GM11168 (cell line): Measurements from ENCODE around the gene AATK.

Experiments used
- in situ Hi-C: fragments of 300-500 bp; cut with MboI; formaldehyde crosslinking; loops from one replicate; pipeline ENCODE4 v1.12.0; 2022; ENCODE audit warnings: low sequenced_read_pairs; ENCODE audit not compliant: unreplicated experiment

AATK gene

DNA sequence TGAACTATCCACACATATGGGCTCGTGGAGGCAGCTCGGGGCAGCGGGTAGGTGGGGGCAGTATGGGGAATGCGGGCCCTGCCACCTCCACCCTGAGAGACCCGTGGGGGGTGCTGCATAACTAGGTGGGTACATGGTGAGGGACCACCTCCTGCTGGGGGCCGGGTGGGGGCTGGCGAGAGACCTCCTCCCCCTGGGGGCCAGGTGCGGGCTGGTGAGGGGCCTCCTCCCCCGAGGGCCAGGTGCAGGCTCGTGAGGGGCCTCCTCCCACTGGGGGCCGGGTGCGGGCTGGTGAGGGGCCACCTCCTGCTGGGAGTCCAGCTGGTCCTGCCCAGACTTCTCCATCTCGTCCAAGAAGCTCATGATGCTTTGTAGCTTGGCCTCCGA lies 31.4 kb upstream of the AATK start:
- in situ Hi-C loops = no loop called here

DNA sequence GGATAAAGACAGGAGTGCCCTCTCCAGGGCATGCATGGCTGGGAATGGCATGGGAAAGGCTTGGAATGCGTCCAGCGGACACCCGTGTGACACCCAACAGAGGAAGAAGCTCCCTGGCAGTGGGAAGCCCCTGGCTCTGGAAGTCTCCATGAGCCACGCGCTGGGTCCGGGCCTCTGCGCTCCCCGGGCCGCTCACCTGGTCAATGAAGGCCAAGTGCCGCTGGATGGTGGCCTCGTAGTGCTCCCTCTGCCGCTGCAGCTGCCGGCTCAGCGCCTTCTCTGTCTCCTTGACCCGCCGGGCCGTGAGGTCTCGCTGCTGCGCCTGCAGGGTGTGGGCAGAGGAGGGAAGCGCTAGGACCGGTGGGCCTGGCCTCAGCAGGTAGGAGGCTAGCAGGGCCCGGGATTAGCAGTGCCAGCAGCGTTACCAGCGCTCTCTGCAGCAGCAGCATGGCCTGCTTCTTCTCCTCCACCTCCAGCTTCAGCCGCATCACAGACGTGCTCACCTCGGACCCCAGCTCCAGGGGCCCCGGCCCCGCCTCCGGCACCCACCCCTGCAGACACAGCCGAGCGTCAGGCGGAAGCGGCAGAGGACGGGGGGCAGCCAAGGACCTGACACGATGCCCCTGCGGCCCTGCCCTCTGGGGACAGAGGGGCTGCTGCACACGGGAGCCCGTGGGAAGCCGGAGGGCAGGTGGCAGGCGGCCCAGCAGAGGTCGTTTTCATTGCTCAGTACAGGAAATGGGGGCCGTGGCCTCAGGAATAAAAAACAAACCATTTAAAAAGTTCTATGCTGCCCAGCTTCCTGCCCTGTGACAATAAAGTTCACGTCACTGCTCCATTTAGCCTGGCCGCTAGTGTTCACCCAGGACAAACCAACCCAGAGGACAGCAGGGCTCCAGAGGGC lies 30.7 kb upstream of the AATK start:
- in situ Hi-C loops = no loop called here

DNA sequence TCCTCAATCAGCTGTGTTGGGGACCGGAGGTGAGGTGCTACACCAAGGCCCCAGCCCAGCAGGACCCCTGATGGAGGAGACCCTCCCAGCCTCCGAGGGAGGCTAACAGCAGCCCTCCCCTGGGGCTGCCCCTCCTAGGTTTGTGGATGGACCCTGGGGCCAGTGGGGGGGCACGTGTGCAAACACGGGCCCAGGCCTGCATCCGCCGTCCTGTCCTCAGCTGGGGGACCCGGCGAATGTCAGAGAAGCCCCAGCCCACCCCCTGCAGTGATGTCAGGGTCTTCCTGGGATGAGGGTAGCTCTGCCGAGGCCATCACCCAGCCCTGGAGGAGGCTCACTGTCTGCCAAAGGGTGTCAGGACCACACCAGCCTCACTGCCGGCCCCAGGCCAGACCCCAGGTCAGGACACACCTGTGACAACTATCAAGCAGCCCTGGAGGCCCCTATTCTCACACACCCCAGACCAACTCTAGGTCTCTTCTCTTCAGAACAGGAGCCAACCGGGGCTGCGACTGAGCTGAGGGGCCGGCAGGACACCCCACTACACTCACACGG lies 30.0 kb upstream of the AATK start:
- in situ Hi-C loops = no loop called here

DNA sequence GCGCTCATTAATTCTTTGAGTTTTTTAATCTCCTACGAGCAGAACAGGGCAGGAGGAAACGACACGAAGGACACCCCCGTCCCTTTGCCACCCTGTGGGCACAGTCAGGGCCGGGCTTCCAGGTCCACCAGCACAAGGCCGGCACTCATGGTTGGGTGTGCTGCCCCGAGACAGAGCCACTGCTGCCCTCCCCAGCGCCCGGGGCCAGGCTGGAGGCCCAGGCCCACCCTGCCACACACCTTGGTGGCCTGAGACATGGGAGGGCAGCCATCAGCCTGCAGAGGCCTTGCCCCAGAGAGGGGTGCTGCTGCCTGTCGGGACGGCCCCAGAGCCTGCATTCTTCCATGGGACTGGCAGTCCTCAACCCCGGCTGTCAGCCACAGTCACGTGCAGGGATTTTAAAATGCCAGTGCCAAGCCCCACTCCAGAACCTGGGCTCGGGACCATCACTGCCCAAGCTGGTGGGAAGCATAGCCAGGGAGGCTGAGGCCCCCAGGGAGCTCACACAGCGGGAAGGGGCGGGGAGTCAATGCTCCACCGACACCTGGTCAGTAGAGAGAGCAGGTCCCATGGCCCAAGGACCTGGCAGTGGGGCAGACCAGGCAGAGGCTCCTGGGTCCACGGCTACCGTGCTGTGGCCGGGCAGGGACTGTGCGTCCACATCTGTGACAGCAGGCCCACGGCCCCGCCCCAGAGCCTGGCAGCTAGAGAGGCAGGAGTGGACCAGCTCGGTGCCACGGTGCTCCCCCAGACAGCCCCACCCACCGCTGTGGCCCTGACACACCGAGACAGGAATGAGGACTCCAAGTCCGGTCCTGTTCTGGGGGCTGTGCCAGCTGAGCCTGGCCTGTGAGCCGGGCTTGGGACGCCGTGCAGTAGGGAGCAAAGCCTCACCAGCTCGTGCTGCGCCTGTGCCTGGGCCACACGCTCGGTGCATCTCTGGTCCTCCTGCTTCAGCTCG lies 29.2 kb upstream of the AATK start:
- in situ Hi-C loops = no loop called here

DNA sequence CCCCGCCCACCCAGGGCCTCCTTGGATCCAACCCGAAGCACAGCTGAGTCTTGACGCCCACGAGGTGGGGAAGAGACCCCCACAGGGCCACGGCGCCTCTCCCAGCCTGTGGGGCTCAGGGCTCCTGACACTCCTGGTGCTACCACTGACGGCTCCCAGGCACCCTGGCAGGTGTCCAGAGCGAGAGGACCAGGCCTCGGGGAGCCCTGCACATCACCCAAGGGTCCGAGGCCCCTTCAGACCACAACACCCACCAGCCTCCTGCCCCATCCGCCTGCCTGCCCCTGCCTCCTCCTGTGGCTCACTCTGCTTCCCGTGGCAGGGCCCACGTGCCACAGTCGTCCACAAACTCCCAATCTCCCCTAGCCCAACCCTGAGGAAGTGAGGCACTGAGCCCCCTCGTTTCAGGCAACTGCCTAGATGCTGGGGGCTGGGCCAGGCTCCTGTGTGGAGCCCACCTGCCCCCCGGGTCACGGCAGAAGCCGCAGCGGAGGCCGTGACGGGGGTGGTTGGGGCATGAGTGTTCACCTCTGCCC lies 28.3 kb upstream of the AATK start:
- in situ Hi-C loops = no loop called here

- in situ Hi-C loops = no loop called here
Measured at GRCh38 chr17:81193470-81194224, 27.6 kb upstream of the AATK start.

DNA sequence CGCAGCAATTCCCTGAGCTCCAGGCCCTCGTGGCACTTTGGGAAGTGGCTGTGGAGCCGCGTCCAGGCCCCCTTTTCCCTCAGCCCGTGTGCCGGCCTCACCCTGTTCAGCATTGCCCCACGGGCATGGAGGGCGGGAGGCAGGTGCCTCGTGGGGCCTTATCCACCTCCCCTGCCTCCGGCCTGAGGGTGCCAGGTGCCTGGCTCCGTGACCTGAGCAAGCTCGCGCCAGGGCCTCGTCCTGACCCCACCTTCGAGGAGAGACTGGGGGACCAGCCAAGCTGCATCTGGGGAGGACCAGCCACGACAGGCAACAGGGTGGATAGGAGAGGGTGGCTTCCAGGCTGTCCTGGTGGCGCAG lies 27.0 kb upstream of the AATK start:
- in situ Hi-C loops = no loop called here

GRCh38 chr17:81192386-81193050 lies 26.5 kb upstream of the AATK start:
- in situ Hi-C loops = no loop called here

DNA sequence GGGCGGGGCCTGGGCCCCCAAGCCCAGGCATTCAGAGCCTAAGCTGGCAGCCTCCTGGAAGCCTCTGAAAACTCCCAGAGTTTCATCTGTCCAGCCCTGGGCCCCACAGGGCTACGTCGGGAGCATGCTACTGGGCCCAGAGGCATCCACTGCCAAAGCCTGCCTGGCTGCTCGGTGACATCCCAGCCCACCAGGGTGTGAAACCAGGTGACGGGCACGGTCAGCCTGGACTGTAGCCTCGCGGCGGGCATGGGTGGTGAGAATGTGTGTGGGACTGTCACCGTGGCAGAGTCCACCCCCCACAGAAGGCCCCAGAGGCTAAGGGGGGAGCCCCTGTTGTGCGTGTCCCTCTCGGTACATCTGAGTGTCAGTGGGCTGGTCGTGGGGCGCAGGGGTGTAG lies 25.6 kb upstream of the AATK start:
- in situ Hi-C loops = no loop called here

GRCh38 chr17:81191116-81191515 lies 25.1 kb upstream of the AATK start:
- in situ Hi-C loops = no loop called here

GRCh38 chr17:81190591-81190990 lies 24.6 kb upstream of the AATK start:
- in situ Hi-C loops = no loop called here

- in situ Hi-C loops = no loop called here
Measured at GRCh38 chr17:81189670-81190530, 23.9 kb upstream of the AATK start.

DNA sequence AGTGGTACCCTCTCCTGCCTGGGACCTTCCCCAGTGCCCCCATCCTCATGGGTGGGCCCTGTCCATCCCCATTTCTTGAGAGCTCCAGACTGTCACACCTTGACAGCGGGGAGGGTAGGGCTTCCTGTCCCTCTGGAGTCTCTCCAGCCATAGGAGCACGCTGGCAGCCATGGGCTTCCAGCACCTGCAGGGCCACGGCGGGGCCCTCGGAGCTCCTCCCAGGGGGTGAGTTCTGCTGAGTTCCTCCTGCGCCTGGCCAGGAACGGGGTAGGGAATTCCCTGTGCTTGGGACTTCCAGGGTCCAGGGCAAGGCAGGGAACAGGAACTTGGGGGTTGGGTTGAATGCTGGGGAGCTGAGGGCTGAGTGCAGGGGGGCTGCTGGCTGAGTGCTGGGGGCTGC lies 23.0 kb upstream of the AATK start:
- in situ Hi-C loops = no loop called here

- in situ Hi-C loops = no loop called here
Measured at GRCh38 chr17:81188491-81188840, 22.4 kb upstream of the AATK start.

DNA sequence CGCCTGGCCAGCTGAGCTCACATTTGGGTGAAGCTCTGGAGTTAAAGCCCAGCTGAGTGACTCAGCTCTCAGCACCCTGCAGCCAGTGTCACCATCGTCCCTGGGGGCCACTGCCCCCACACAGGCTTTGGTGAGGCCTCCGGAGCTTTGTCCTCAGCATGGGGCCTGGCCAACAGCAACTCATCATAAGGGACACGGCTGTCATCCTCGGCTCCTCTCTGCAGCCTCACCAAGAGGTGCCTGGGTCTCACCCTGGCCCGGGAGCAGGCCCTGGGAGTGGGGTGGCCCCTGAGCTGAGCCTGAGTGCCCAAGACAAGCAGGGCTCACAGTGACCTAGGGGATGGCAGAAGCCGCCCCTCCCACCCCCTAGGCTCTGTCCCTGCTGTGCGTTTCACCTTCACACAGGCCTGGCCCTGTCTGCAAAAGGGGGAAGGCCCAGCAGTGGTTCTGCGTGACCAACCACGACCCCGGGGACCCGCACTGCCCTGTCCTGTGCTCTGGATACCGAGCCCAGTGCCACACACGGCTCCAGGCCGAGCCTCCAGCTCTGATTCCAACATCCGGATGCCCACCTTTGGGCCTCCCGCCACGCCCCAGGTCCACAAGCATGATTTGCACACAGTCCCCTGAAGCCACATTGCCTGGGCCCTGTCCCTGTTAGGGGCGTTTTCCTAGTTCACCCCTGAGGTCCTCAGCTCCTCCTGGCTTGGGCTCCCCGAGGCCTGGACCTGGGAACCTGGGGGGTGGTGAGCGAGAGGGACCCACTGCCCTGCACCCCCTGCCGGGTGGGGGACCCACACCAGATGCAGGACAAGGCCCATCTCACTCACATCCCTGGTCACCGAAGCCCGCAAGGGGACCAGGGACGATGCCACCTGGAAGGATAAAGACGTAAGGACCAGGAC lies 21.8 kb upstream of the AATK start:
- in situ Hi-C loops = no loop called here

- in situ Hi-C loops = no loop called here
Measured at GRCh38 chr17:81187120-81187519, 21.1 kb upstream of the AATK start.

DNA sequence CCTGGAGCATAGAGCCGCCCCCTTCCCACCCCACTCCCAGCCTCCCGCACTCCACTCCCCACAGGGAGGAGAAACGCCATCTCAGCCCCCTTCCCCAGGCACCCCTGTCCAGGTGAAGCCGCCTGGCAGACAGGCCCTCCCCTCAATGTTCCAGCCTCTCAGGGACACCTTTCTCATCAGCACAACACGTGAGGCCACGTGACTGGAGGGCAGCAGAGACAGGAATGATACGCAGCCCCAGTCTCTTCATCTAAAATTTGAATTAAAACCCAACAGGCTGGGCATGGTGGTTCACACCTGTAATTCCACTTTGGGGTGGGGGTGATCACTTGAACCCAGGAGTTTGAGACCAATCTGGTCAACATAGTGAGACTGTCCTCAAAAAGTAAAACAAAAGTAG lies 20.2 kb upstream of the AATK start:
- in situ Hi-C loops = no loop called here

- in situ Hi-C loops = no loop called here
Measured at GRCh38 chr17:81184555-81184954, 18.5 kb upstream of the AATK start.
